Activated naive CD4-positive, alpha-beta T cell treated with anti-CD3 and anti-CD28 coated beads for 36 hours (primary cell): Measurements from ENCODE around the gene UBN1. TPM values are rescaled to one million over a fixed set of nuclear protein-coding genes. Genes with fewer than 3 reads are reported as not detected.
A peak's percentile ranks its signal among the peaks of the same experiment; 100 is the strongest.

Experiments
- CTCF ChIA-PET: fragments of 350-600 bp; sonication (Branson Sonifier 250); formaldehyde crosslinking; loops from one replicate; lab custom pipeline; 2021; ENCODE audit warnings: antibody characterized with exemption; lab: Charles Lee
- DNase-seq: peaks from one replicate; pipeline ENCODE4 v3.0.0-alpha.2; 2020
- H3K27ac Mint-ChIP-seq: one replicate; pipeline ENCODE4 v1.8.0; 2021; ENCODE audit warnings: mild to moderate bottlenecking, mixed read lengths
- H3K27me3 Mint-ChIP-seq: one replicate; pipeline ENCODE4 v1.8.0; 2021; ENCODE audit warnings: low read depth, mixed read lengths
- H3K36me3 Mint-ChIP-seq: one replicate; pipeline ENCODE4 v1.8.0; 2021; ENCODE audit warnings: low read depth, mixed read lengths
- H3K4me1 Mint-ChIP-seq: one replicate; pipeline ENCODE4 v1.8.0; 2021; ENCODE audit warnings: low read depth, mixed read lengths
- H3K4me3 Mint-ChIP-seq: one replicate; pipeline ENCODE4 v1.8.0; 2021; ENCODE audit warnings: mild to moderate bottlenecking, moderate library complexity, mixed read lengths
- H3K9me3 Mint-ChIP-seq: one replicate; pipeline ENCODE4 v1.8.0; 2021; ENCODE audit warnings: mixed read lengths
- intact Hi-C: fragments of 100-400 bp; cut with micrococcal nuclease; formaldehyde crosslinking; loops from one replicate; pipeline ENCODE4 v1.15.1; 2023
- total RNA-seq, 2 experiments: library from RNA; stranded (reverse); gene quantifications; one replicate each; pipeline ENCODE4 v1.2.3, GENCODE V29; 2021

The UBN1 gene
- total RNA-seq, 2 experiments from 2014 or later: 26.7 to 28.1 TPM

DNA sequence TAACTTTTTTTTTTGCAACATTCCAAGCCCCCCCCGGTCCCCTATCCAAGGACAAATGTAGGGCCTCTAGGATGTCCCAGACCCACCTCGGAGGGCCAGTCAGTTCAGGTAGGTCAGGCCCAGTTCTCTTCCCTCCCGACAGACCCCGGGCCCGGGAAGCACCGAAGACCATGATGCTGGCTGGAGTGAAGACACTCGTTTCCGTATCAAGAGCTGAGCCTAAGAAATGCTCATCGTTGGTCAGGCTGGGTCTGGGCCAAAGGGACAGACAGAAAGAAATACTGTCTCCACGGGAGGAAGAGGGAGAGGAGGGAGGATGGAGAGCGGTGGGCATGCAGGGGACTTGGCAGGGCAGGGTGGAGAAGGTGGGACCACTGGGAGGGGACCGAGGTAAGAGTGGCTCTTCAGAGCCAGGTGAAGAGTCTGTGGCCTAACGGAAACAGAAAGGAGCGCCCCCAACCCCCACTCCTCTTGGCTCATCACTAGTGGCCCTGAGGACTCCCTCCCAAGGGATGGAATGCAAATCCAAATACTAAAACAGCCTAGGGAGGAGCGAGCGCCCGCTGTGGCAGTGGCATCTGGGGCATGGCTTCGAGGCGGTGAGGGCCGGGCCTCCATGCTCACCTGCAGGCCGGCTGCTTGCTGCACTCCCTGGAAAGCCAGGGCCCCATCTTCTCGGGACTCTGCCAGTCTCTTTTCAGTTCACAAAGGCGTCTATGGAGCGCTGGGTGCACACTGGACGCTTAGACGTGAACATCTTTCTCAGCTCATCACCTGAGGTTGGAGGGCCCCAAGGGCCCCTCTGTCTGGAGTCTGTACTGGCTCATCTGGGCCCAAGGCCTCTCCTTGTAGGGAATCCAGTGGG is 43.2 kb upstream of the UBN1 start:
- Mint-ChIP-seq H3K4me1 (peaks cover 9% of the 10 kb centered on the region), H3K4me3 (peak overlapping the region; percentile 36), H3K36me3 (peaks cover 13% of the 10 kb centered on the region), H3K9me3 (no peaks in the 10 kb centered on the region), H3K27me3 (no peaks in the 10 kb centered on the region), H3K27ac (no peak overlapping the region)
- intact Hi-C loops: loop anchor here (2.0 kb wide), 1 partner anchor 187 kb away; no protein-coding TSS in a partner anchor
- DNase-seq: no peak
- CTCF ChIA-PET: interaction anchor here (1.2 kb wide), 1 partner anchor 11 kb away, joined by 3 read pairs; no protein-coding TSS in a partner anchor

DNA sequence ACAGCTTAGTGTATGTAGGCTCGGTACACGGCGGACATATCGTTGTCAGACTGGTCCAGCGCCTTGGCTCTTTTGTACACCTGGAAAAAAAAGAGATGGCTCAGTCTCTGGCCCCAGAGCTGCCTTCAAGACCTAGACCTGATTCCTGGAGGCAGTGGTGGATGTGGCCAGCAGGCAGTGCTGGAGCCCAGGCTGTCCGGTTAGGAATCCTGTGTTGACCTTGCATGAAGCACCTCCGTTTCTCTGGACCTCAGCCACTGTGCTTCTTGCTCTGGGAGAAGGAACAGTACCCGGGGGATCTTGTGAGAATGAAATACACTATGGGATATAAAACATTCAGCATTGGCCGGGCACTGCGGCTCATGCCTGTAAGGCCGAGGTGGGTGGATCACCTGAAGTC is 42.0 kb upstream of the UBN1 start:
- Mint-ChIP-seq H3K4me1 (peaks cover 9% of the 10 kb centered on the region), H3K9me3 (no peaks in the 10 kb centered on the region), H3K27ac (no peak overlapping the region), H3K36me3 (peaks cover 13% of the 10 kb centered on the region), H3K4me3 (no peak overlapping the region), H3K27me3 (no peaks in the 10 kb centered on the region)
- CTCF ChIA-PET: interaction anchor here (1.0 kb wide), 1 partner anchor 11 kb away, joined by 4 read pairs; no protein-coding TSS in a partner anchor
- intact Hi-C loops: no loop called here
- no peak for DNase-seq

DNA sequence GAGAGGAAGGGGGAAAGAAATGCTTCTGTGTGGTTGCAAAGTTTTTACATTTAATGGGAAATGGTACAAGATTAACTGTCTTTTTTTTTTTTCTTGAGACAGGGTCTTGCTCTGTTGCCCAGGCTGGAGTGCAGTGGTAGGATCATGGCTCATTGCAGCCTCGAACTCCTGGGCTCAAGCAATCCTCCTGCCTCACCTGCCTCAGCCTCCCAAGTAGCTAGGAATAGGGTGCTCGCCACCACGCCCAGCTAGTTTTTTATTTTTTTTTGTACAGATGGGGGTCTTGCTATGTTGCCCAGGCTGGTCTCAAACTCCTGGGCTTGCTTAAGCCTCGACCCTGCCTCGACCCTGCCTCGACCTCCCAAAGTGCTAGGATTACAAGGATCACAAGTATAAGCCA is 41.0 kb upstream of the UBN1 start:
- intact Hi-C loops: no loop called here
- Mint-ChIP-seq H3K4me1 (peaks cover 7% of the 10 kb centered on the region), H3K27me3 (no peaks in the 10 kb centered on the region), H3K36me3 (peaks cover 13% of the 10 kb centered on the region), H3K9me3 (no peaks in the 10 kb centered on the region), H3K4me3 (no peak overlapping the region), H3K27ac (no peak overlapping the region)
- no peak for DNase-seq
- CTCF ChIA-PET: interaction anchor here (0.6 to 1.0 kb wide), 2 partner anchors 10 to 91 kb away, joined by 3 to 4 read pairs; no protein-coding TSS in a partner anchor

DNA sequence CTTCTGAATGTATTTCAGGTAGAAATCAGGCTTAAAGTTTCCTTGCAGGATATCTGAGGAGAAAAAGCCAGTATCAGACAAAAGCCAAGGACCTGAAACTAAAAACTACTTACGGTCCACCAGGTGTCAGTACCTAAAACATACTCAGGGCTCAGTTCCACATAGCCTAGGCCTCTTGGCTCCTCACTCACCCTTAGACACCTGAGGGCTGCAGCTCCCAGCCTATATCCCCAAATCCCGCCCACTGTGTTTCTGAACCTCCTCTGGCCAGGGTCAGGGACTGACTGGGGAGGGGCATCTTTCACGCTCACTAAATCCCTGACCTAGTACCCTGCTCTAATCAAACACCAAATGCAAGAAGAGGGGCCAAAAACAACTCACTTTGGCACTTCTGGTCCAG is 36.0 kb upstream of the UBN1 start:
- Mint-ChIP-seq H3K9me3 (no peaks in the 10 kb centered on the region), H3K4me1 (no peaks in the 10 kb centered on the region), H3K27me3 (no peaks in the 10 kb centered on the region), H3K36me3 (peaks cover 23% of the 10 kb centered on the region), H3K27ac (no peak overlapping the region), H3K4me3 (no peak overlapping the region)
- CTCF ChIA-PET: no interaction called here
- DNase-seq: no peak
- intact Hi-C loops: no loop called here

DNA sequence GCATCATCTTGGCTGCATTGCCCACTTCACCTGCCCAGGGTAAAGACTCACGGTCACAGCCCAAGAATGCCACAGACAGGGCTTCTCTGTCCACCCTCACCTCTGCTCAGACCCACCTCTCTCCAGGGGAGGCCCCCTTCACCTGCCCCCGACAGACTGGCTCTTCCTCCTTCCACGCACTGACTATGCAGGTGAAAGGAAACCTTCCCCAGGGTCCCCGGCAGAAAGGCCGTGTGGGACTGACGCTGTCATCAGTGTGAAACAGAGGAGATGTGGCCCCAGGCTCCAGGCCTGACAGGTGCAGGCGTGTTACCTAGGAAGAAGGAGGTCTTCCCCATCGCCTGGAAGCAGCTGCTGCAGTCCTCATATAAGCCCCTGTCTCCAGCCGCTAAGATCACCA is 35.5 kb upstream of the UBN1 start:
- no peak overlapping the region for H3K4me3 Mint-ChIP-seq
- H3K9me3 Mint-ChIP-seq: no peaks in the 10 kb centered on the region
- no peaks in the 10 kb centered on the region for H3K4me1 Mint-ChIP-seq
- peaks cover 24% of the 10 kb centered on the region for H3K36me3 Mint-ChIP-seq
- H3K27me3 Mint-ChIP-seq: no peaks in the 10 kb centered on the region
- no peak for DNase-seq
- CTCF ChIA-PET: no interaction called here
- no peak overlapping the region for H3K27ac Mint-ChIP-seq
- intact Hi-C loops: no loop called here

DNA sequence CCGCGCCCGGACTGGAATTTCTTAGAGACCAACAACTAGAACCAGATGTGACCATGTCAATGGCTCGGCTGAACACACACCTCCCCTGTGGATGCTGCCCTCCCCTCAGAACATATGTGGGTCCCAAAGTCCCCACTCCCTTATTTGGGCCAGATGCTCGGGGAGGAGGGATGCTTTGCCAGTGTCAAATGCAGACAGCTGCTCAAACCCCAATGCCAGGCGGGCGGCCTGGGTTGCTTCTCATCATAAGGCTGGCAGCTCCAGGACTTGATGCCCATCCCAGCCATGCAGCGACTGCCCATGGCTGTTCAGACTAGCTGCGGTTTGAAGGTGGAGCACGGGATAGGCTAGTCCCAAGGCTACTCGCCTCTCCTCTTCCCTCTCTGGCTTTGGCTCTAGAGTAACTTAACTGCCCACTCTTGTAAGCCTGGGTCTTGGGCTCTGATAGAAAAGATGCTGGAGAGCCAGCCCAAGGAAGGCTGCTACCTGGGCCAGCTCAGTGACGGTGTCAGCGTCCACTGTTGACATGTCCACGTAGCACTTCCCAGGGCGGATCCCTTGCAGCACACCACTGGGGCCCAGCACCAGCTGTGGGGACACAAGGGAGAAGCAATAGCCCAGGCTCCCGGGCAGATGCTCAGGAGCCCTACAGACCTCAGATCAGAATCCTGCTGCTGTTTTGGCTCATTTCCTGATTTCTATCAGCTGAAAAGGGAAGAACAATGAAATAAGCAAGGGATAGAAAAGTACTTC is 33.9 kb upstream of the UBN1 start:
- DNase-seq: no peak
- Mint-ChIP-seq H3K4me3 (no peak overlapping the region), H3K27ac (no peak overlapping the region), H3K9me3 (no peaks in the 10 kb centered on the region), H3K4me1 (no peaks in the 10 kb centered on the region), H3K27me3 (no peaks in the 10 kb centered on the region), H3K36me3 (peaks cover 24% of the 10 kb centered on the region)
- intact Hi-C loops: no loop called here
- CTCF ChIA-PET: interaction anchor here (0.7 kb wide), 1 partner anchor 135 kb away, joined by 4 read pairs; no protein-coding TSS in a partner anchor

DNA sequence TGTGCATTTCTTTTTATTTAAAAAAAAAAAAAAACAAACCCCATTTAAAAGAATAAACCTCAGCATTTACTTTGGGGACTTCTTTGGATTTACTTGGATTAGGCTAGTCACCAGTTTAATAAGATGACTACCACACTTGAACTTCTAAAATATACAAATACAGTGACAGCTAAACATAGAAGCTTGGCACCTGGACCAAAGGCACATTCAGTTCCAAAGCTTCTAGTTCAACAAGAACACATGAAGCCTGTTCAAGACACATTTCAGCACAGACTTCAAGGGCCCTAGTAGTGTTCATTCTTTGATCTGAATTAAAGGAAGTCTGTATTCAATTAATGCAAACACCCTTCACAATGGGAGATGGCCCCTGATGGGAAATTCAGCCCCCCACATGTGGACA is 33.2 kb upstream of the UBN1 start:
- no peak for DNase-seq
- peaks cover 25% of the 10 kb centered on the region for H3K36me3 Mint-ChIP-seq
- H3K27ac Mint-ChIP-seq: no peak overlapping the region
- H3K4me1 Mint-ChIP-seq: no peaks in the 10 kb centered on the region
- CTCF ChIA-PET: no interaction called here
- no peak overlapping the region for H3K4me3 Mint-ChIP-seq
- H3K9me3 Mint-ChIP-seq: no peaks in the 10 kb centered on the region
- intact Hi-C loops: no loop called here
- H3K27me3 Mint-ChIP-seq: no peaks in the 10 kb centered on the region

DNA sequence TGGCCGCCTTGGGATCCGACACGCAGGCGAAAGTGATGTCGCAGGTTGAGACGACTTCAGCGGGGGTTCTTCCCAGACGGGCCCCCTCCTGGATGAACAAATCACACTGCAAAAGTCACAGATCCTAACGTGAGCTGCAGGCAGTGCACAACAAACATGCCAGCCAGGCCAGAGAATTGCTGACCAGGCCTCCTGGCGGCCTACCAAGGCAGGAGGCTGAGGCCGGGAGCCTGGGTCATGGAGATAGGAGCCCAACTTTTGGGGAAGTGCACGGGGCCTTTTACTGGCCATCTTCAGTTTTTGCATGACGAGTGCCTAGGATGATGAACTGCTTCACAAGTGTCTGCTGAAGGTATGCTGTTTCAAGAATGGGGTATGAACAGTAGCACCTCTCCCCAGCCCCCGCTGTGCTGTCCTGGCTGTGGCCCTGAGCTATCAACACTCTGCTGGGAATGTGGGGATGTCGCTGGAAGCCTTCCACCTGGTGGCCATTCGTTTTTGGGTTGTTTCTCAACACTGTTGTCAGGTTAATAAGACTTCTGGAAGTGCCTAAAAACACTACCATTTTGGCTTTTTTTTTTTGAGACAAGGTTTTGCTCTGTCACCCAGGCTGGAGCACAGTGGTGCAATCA is 32.6 kb upstream of the UBN1 start:
- intact Hi-C loops: no loop called here
- no peak for DNase-seq
- Mint-ChIP-seq H3K27me3 (no peaks in the 10 kb centered on the region), H3K36me3 (peaks cover 25% of the 10 kb centered on the region), H3K9me3 (no peaks in the 10 kb centered on the region), H3K27ac (no peak overlapping the region), H3K4me1 (no peaks in the 10 kb centered on the region), H3K4me3 (no peak overlapping the region)
- CTCF ChIA-PET: interaction anchor here (1.0 kb wide), 1 partner anchor 12 kb away, joined by 3 read pairs; no protein-coding TSS in a partner anchor

DNA sequence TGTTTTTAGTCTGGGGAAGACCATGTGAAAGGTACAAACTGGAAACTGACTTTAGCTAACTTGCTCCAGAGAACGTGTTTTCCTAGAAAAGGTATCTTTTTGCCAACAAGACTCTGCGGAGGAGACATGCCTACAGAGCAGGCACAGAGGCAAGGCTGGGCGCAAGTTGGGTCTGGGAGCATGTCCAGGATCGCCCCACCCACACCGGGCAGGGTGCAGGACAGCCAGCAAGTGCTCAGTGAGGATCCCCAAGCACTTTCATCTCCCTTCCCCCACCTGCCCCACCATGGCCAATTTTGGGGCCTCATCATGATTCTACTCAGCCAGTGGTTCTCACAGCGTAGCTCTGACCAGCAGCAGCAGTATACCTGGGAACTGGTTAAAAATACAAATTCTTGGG is 26.6 kb upstream of the UBN1 start:
- intact Hi-C loops: no loop called here
- CTCF ChIA-PET: no interaction called here

DNA sequence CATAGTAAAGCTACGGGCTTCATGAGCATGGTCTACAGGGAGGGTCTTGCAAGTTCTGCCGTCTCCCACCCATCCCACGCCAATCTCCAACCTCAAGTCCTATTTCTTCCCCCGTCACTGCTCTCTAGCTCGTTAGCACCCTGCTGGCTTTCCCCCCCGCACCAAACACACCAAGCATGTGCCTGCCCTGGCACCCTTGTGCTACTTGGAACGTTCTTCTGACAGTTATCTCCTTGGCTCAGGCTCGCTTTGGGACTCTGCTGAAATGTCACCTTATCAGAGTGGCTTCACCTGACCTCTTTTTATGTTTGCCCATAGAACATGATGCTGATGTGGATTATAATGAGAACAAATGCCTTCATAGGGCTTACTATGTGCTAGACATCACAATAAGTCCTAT is 22.1 kb upstream of the UBN1 start:
- H3K36me3 Mint-ChIP-seq: peaks cover 26% of the 10 kb centered on the region
- intact Hi-C loops: no loop called here
- CTCF ChIA-PET: no interaction called here
- no peaks in the 10 kb centered on the region for H3K27me3 Mint-ChIP-seq
- no peak for DNase-seq
- H3K27ac Mint-ChIP-seq: no peak overlapping the region
- H3K9me3 Mint-ChIP-seq: no peaks in the 10 kb centered on the region
- H3K4me3 Mint-ChIP-seq: no peak overlapping the region
- H3K4me1 Mint-ChIP-seq: no peaks in the 10 kb centered on the region

More for the DNA sequence above, 26.6 kb upstream of the UBN1 start:
- no peak overlapping the region for H3K27ac Mint-ChIP-seq
- no peak for DNase-seq
- H3K36me3 Mint-ChIP-seq: peaks cover 24% of the 10 kb centered on the region
- no peaks in the 10 kb centered on the region for H3K27me3 Mint-ChIP-seq
- H3K9me3 Mint-ChIP-seq: no peaks in the 10 kb centered on the region
- H3K4me1 Mint-ChIP-seq: no peaks in the 10 kb centered on the region
- no peak overlapping the region for H3K4me3 Mint-ChIP-seq

DNA sequence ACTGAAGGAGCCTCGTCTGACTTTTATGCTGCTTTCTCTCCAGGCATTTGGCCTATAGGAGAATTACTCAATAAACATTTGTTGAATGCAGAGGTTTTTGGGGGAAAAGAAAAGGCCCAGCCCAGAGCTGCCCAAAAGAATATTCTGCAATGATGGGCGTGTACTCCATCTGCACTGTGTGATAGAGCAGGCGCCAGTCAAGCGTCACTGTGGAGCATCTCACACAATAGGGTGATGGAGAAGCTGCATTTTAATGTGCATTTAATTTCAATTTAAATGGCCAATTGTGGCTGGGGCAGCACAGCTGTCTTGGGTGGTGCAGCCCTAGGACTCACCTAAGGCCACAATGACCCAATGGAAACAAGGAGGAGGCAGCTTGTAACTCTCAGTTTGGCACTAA is 20.8 kb upstream of the UBN1 start:
- intact Hi-C loops: no loop called here
- no peaks in the 10 kb centered on the region for H3K4me1 Mint-ChIP-seq
- H3K4me3 Mint-ChIP-seq: no peak overlapping the region
- peaks cover 35% of the 10 kb centered on the region for H3K36me3 Mint-ChIP-seq
- CTCF ChIA-PET: interaction anchor here (0.6 kb wide), 1 partner anchor 20 kb away, joined by 3 read pairs; no protein-coding TSS in a partner anchor
- no peaks in the 10 kb centered on the region for H3K9me3 Mint-ChIP-seq
- no peak overlapping the region for H3K27ac Mint-ChIP-seq
- no peak for DNase-seq
- H3K27me3 Mint-ChIP-seq: no peaks in the 10 kb centered on the region

DNA sequence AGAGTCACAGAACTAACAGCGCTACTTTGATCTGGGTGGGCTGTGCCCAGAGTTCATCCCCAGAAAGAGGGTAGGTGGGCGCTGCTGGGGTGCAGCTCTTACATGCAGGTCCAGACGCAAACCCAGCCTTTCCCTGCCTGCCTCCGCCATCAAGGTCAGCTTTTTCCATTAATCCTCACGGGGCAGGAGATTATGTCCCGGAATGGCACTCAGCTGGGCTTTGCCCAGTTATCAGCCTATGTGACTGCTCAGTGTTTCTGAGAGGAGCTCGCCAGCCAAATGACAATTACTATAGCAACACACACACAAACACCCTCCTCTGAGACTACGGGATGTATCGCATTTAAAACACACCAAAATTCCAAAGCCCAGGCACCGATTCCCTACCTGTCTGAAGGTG is 20.3 kb upstream of the UBN1 start:
- Mint-ChIP-seq H3K4me1 (no peaks in the 10 kb centered on the region), H3K9me3 (no peaks in the 10 kb centered on the region), H3K36me3 (peaks cover 36% of the 10 kb centered on the region), H3K27me3 (no peaks in the 10 kb centered on the region), H3K27ac (no peak overlapping the region), H3K4me3 (no peak overlapping the region)
- CTCF ChIA-PET: interaction anchor here (0.6 kb wide), 1 partner anchor 20 kb away, joined by 3 read pairs; no protein-coding TSS in a partner anchor
- no peak for DNase-seq
- intact Hi-C loops: no loop called here
